Putamen (tissue), 1 donor: ENCODE results near the gene BCL6B.

ENCODE experiments used
- DNase-seq: peaks from one replicate; pipeline ENCODE4 v3.0.0-alpha.2; 2016; ENCODE audit warnings: low spot score

The BCL6B gene

GRCh38 chr17:7060165-7060891, 37.5 kb downstream of the BCL6B start:
- DNase-seq, result peak; percentile 66

DNA sequence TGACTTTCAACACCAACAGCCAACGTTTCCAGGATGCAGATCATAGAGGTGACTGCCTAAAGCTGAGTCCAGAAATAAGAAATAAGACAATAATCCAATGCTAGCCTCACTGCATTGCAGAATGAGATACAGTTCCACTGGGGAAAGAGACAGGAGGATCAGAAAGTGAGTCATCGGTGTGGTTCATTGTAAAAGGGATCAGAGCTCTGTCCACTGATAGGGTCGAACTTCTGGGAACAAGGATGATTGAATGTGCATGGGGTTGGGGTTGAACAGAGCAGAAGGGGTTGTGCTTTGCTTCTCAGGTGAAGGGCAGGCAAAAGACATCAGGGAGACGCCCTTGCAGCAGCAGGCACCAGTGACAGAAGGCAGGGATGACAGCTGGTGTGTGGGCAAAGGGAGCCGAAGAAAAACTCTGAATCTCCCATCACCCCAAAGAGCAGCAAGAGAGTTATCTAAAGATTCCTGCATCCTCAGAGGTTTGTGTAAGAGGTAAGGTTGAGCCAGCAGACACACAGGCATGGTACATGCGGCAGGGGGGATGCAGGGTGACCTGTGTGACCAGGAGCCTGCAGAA, 40.8 kb downstream of the BCL6B start:
- peak; percentile 55 for DNase-seq

- no peak for DNase-seq
Measured at GRCh38 chr17:7064261-7064660, 41.4 kb downstream of the BCL6B start.

- DNase-seq, result no peak
Measured at GRCh38 chr17:7067198-7067597, 44.3 kb downstream of the BCL6B start.

DNA sequence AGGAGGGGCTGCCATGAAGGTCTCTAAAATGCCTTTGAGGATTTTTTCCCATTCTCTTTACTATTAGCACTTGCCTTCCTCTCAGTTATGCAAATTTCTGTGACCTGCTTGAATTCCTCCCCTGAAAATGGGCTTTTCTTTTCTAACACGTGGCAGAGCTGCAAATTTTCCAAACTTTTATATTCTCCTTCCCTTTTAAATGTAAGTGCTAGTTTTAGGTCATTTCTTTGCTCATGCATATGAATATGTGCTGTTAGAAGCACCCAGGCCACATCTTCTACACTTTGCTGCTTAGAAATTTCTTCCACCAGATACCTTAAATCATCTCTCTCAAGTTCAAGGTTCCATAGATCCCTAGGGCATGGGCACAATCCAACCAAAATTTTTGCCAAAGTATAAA, 45.4 kb downstream of the BCL6B start:
- no peak for DNase-seq

GRCh38 chr17:7070712-7071111, 47.9 kb downstream of the BCL6B start:
- no peak for DNase-seq

- DNase-seq, result no peak
Measured at GRCh38 chr17:7072406-7072805, 49.6 kb downstream of the BCL6B start.

DNA sequence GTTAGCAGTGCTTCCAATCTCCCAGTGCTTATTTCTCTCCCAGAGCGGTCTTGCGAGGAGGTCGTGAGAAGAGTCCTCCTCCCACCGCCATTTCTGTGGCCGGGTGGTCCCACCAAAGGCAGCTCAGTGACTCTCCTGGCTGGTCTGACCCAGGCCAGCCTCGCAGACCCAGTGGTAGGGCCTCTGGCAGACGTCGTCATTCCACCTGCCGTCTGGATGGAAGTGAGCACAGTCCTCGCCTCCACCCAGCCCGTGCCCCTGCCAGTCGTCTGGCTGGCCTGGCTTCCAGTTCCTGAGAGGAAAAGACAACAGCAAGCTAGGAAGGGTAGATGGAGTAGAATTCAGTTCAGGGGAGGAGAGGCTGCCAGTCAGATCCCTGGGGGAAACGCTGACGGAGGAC, 52.1 kb downstream of the BCL6B start:
- no peak for DNase-seq

- no peak for DNase-seq
Measured at GRCh38 chr17:7077911-7078546, 55.2 kb downstream of the BCL6B start.

GRCh38 chr17:7078711-7079110, 55.9 kb downstream of the BCL6B start:
- no peak for DNase-seq
